ENCODE results near the gene GRM6. TPM values are rescaled to one million over a fixed set of nuclear protein-coding genes. Genes with fewer than 3 reads are reported as not detected.
A peak's percentile ranks its signal among the peaks of the same experiment; 100 is the strongest.

GRM6 gene
- polyA plus RNA-seq, 3 donors, result 0.69 to 1.9 (median 1.0) TPM

GRCh38 chr5:178986326-178986960 lies 8.7 kb downstream of the GRM6 start:
- DNase-seq (ENCODE audit: extremely low read depth in 1 of 11, low read depth in 9 of 11, low spot score in 4 of 11), result no peak

DNA sequence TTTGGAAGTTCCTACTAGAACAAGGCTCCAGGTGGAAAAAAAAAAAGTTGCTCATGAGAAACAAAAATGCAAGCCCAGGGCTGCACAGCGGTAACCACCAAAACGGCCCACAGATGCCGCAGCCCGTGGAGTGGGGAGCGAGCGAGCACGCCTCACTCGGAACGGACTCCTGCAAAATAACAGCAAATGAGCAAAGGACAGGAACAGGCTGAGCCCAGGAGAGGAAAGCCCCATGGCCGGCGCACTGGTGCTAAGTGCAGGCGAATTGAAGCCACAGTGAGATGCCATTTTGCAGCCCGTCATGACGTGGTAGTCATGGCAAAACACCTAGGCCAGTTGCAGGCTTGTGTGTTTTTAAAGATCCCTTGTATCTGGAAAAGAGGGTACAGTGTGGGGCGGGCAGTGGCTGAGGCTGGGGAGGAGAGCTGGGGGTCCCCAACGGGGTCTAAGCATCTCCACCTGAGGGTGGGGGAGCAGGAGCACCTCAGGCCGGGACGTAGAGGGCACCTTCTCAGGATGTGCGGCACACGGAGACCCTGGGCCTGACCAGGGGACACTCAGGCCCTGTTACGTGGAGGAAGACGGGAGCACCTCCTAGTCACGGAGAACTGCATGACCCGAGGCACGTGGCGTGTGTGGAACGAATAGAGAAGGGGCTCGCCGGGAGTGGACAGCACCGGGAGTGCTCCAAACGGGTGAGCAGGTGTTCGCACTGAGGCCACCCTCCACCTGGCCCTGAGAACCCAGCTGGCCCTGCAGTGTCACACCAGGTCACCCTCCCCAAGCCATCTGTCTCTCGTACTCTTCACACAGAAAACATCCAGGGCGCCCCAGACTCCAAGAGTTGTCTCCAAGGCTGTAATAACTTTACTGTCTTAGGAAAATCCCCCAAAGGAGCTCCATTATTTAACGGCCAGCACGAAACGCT lies 10.7 kb downstream of the GRM6 start:
- no peak for DNase-seq (ENCODE audit: extremely low read depth in 1 of 11, low read depth in 9 of 11, low spot score in 4 of 11)

DNA sequence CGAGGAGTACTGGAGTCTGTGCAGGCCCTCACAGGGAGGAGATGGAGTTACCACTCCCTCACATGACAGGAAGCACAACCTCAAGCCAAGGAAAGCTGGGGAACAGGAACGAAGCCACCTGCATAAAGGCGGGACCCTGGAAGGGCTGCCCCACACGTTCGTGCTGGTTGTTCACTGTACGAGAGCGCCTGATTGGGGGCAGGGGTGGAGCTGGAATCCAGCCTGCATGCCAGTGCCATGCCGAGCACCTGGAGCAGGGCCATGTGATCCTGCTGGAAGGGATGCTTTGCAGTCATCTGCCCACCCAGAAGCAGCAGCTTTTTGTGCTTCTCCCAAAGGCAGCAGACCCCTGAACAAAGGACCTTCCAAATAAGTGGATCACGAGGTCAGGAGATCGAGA lies 11.4 kb downstream of the GRM6 start:
- no peak for DNase-seq (ENCODE audit: extremely low read depth in 1 of 11, low read depth in 9 of 11, low spot score in 4 of 11)

DNA sequence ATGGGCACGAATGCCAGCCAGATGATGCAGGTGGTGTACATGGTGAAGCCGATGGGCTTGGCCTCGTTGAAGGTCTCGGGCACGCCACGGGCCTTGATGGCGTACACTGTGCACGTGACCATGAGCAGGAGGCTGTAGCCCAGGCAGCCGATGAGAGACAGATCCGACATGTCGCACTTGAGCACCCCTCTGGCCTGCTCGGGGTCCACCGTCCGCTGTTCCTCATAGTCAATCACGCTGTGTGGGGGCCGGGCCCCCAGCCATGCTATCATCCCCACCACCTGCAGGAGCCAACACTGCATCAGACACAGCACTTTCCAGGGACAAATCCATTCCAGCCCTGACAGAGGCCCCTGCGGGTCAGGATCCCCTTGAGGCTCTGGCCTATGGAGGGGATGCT lies 12.2 kb downstream of the GRM6 start:
- no peak for DNase-seq (ENCODE audit: extremely low read depth in 1 of 11, low read depth in 9 of 11, low spot score in 4 of 11)

DNA sequence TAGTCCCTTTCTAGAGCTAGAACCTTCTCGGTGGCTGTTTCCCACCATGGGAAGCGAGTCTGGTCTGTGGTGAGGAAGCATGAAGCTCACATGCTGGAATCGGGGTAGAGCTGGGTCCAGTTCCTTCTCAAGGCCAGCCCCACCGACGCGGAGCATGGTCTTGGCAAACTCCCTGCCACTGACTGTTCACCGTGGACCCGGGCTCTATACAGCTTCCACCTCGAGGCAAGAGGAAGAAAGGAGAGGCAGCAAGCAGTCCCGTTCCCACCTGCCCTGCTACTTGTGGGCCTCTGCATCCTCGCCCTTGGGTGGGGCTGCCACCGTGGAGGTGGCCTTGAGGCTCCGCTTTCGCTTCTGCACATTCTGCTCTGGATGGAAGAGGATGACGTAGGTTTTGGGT lies 13.7 kb downstream of the GRM6 start:
- DNase-seq (ENCODE audit: extremely low read depth in 1 of 11, low read depth in 9 of 11, low spot score in 4 of 11), result no peak

- DNase-seq (ENCODE audit: extremely low read depth in 1 of 11, low read depth in 9 of 11, low spot score in 4 of 11), result no peak
Observed at GRCh38 chr5:178965465-178966055, 29.6 kb downstream of the GRM6 start.

GRCh38 chr5:178941361-178941760 lies 53.8 kb downstream of the GRM6 start:
- DNase-seq (ENCODE audit: extremely low read depth in 1 of 11, low read depth in 9 of 11, low spot score in 4 of 11), result peak in 5 of 11 donors; percentile 0 to 18 (median 14)

GRCh38 chr5:178940569-178941360 lies 54.4 kb downstream of the GRM6 start, which contains the start of gene ZNF454:
Gene ZNF454, plus strand, starts transcription at chr5:178941198. Its CDS starts 1,594 bp downstream, at chr5:178942792.
- DNase-seq (ENCODE audit: extremely low read depth in 1 of 11, low read depth in 9 of 11, low spot score in 4 of 11), result peak; percentile 91 to 97 (median 95)

- DNase-seq (ENCODE audit: extremely low read depth in 1 of 11, low read depth in 9 of 11, low spot score in 4 of 11), result no peak
Observed at GRCh38 chr5:178931846-178932760, 63.0 kb downstream of the GRM6 start.

Other genes with a start within 250 kb of the GRM6 start
- 10 to 100 TPM; 22.6 to 34.2 (median 24.0) TPM for gene ZNF354B, start 135.4 kb downstream of the GRM6 start, polyA plus RNA-seq (ENCODE audit: insufficient read length in 3 of 3)
- 1 to 10 TPM; 6.4 to 8.3 (median 7.9) TPM for gene ZFP2, start 99.4 kb downstream of the GRM6 start, polyA plus RNA-seq (ENCODE audit: insufficient read length in 3 of 3)
- 1 to 10 TPM; 7.0 to 7.3 (median 7.0) TPM for gene ZNF454, start 54.1 kb downstream of the GRM6 start, polyA plus RNA-seq (ENCODE audit: insufficient read length in 3 of 3)
- 1 to 10 TPM; 7.9 to 8.7 (median 8.5) TPM for gene ZNF879, start 28.5 kb upstream of the GRM6 start, polyA plus RNA-seq (ENCODE audit: insufficient read length in 3 of 3)
- gene ZNF354C, start 65.1 kb upstream of the GRM6 start, polyA plus RNA-seq (ENCODE audit: insufficient read length in 3 of 3), result 10 to 100 TPM; 15.7 to 20.0 (median 17.4) TPM

All from renal cortex interstitium (tissue), 11 donors.